Uterus (tissue), 4 donors: Measurements from ENCODE around the gene CREM. TPM values are rescaled to one million over a fixed set of nuclear protein-coding genes. Genes with fewer than 3 reads are reported as not detected.

ENCODE experiments used
- DNase-seq, 2 donors: peaks; one replicate each; pipeline ENCODE4 v3.0.0-alpha.2; 2019 to 2020
- H3K27ac ChIP-seq, 2 donors: fragments of 200-600 bp; sonication (generic); 1 replicate in 1 of 2; 2 replicates in 1 of 2; pipeline ENCODE4 v1.5.1; 2016 to 2018
- H3K27me3 ChIP-seq, 2 donors: fragments of 200-600 bp; sonication (generic); one replicate each; pipeline ENCODE4 v1.5.1; 2018 to 2019; ENCODE audit warnings: control low read depth in 1 of 2
- H3K36me3 ChIP-seq, 2 donors: fragments of 200-600 bp; sonication (generic); one replicate each; pipeline ENCODE4 v1.5.1; 2019; ENCODE audit warnings: control low read depth in 1 of 2
- H3K4me1 ChIP-seq, 2 donors: fragments of 200-600 bp; sonication (generic); one replicate each; pipeline ENCODE4 v1.5.1; 2018 to 2019; ENCODE audit warnings: control low read depth in 1 of 2
- H3K4me3 ChIP-seq, 2 donors: fragments of 200-600 bp; sonication (generic); 1 replicate in 1 of 2; 2 replicates in 1 of 2; pipeline ENCODE4 v1.5.1; 2018 to 2019; ENCODE audit warnings: mild to moderate bottlenecking in 1 of 2
- H3K9me3 ChIP-seq, 2 donors: fragments of 200-600 bp; sonication (generic); one replicate each; pipeline ENCODE4 v1.5.1; 2019; ENCODE audit warnings: control low read depth in 1 of 2
- POLR2A ChIP-seq, 2 donors: fragments of 450-650 bp; IDR thresholded peaks; one replicate each; pipeline ENCODE4 v1.6.1; 2016; ENCODE audit warnings: antibody characterized with exemption in 2 of 2, mild to moderate bottlenecking in 1 of 2, moderate library complexity in 1 of 2
- intact Hi-C: fragments of 100-400 bp; cut with DNase I; formaldehyde crosslinking; loops from one replicate; pipeline ENCODE4 v1.15.1; 2023; ENCODE audit warnings: low total_unique reads
- total RNA-seq, 4 donors: library from RNA; depleted of rRNA in 3 of 4; stranded (reverse); fragments of >200 nt in 3 of 4; gene quantifications; one replicate each; pipeline versions ENCODE4 v1.1.0 to v1.2.4, GENCODE V29; 2014 to 2023
- TF ChIP-seq, protein P1 (sequence below), 4 experiments: fragments of 200-600 bp in 2 of 4; fragments of 450-650 bp in 2 of 4; sonication (generic) in 2 of 4; IDR thresholded peaks; one replicate each; pipeline ENCODE4 v1.5.1; 2016 to 2019; ENCODE audit warnings: antibody characterized with exemption in 4 of 4, mild to moderate bottlenecking in 2 of 4, moderate library complexity in 1 of 4
- donor health status: DM: yes; HTN: yes; CAD: no.

CREM gene
- total RNA-seq, 4 donors from 2014 or later: 35.3 to 183 (median 57.0) TPM

GRCh38 chr10:35219292-35219691 is 92.6 kb downstream of the CREM start:
- Histone ChIP-seq H3K4me3 (no peak overlapping the region), H3K27me3 (no peaks in the 10 kb centered on the region), H3K36me3 (no peaks in the 10 kb centered on the region), H3K9me3 (no peaks in the 10 kb centered on the region), H3K4me1 (no peaks in the 10 kb centered on the region), H3K27ac (no peak overlapping the region)
- DNase-seq: no peak
- intact Hi-C loops: loop anchor here (5.0 kb wide), 1 partner anchor 97 kb away; no protein-coding TSS in a partner anchor
- TF ChIP-seq, protein P1, sequence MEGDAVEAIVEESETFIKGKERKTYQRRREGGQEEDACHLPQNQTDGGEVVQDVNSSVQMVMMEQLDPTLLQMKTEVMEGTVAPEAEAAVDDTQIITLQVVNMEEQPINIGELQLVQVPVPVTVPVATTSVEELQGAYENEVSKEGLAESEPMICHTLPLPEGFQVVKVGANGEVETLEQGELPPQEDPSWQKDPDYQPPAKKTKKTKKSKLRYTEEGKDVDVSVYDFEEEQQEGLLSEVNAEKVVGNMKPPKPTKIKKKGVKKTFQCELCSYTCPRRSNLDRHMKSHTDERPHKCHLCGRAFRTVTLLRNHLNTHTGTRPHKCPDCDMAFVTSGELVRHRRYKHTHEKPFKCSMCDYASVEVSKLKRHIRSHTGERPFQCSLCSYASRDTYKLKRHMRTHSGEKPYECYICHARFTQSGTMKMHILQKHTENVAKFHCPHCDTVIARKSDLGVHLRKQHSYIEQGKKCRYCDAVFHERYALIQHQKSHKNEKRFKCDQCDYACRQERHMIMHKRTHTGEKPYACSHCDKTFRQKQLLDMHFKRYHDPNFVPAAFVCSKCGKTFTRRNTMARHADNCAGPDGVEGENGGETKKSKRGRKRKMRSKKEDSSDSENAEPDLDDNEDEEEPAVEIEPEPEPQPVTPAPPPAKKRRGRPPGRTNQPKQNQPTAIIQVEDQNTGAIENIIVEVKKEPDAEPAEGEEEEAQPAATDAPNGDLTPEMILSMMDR (IDR thresholded peaks at IDR 0.05): no peak
- TF ChIP-seq POLR2A (IDR thresholded peaks at IDR 0.05): no peak

GRCh38 chr10:35219891-35220890 is 93.5 kb downstream of the CREM start:
- Histone ChIP-seq H3K4me1 (no peaks in the 10 kb centered on the region), H3K4me3 (no peak overlapping the region), H3K9me3 (no peaks in the 10 kb centered on the region), H3K36me3 (no peaks in the 10 kb centered on the region), H3K27ac (no peak overlapping the region), H3K27me3 (no peaks in the 10 kb centered on the region)
- intact Hi-C loops: loop anchor here (5.0 kb wide), 1 partner anchor 98 kb away; no protein-coding TSS in a partner anchor
- TF ChIP-seq POLR2A (IDR thresholded peaks at IDR 0.05): no peak
- TF ChIP-seq, protein P1 (IDR thresholded peaks at IDR 0.05): no peak
- DNase-seq: no peak

DNA sequence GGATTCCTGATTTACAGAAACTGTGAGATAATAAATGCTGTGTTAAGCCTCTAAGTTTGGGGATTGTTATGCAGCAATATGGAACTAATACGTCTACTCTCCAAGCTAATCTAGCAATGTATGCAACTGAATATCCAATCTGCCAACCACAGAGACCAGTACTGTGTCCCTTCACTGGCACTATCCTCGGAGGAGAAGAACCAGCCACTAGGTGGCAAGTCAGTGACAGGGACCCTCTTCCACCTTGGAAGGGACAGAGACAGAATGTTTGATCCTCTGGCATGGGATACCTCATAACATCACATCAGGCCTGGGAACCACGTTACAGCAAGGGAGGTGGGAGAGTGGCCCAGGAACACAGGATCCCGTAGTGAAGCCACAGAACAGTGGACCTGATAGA is 96.4 kb downstream of the CREM start:
- no peak for TF ChIP-seq POLR2A (IDR thresholded peaks at IDR 0.05)
- TF ChIP-seq, protein P1 (IDR thresholded peaks at IDR 0.05): no peak
- no peak overlapping the region for H3K27ac ChIP-seq
- H3K4me3 ChIP-seq: no peak overlapping the region
- no peaks in the 10 kb centered on the region for H3K27me3 ChIP-seq
- no peak for DNase-seq
- no peaks in the 10 kb centered on the region for H3K4me1 ChIP-seq
- no peaks in the 10 kb centered on the region for H3K36me3 ChIP-seq
- intact Hi-C loops: no loop called here
- H3K9me3 ChIP-seq: no peaks in the 10 kb centered on the region

DNA sequence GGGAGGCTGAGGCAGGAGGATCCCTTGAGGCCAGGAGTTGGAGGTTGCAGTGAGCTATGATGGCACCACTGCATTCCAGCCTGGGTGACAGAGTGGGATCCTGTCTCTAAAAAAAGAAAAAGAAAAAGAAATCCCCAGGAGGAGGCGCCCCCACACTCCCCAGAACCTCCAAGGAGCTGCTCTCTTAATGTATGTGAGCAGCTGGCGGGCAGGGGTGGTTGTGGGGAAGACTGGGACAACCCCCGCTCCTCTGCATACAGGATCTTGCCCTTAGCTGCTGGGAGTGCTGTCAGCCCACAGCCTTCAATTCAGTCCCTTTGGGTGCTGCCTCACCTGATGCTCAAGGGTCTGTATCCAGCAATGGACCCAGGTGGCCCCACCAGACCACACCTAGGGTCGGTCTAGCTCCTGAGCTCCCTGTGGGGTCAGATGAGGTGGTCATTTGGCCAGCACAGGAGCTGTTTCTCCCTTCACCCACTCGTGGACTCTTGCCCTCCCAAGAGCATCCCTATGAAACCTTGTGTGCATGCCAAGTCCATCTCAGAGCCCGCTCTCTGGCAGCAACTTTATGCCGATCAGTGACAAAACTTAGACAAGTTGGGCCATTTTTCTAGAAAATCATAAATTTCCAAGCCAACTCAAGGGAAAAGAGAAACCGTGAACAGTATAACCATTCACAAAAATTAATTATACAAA is 97.5 kb downstream of the CREM start:
- H3K36me3 ChIP-seq: no peaks in the 10 kb centered on the region
- intact Hi-C loops: no loop called here
- no peaks in the 10 kb centered on the region for H3K27me3 ChIP-seq
- TF ChIP-seq POLR2A (IDR thresholded peaks at IDR 0.05): no peak
- TF ChIP-seq, protein P1 (IDR thresholded peaks at IDR 0.05): no peak
- no peak overlapping the region for H3K4me3 ChIP-seq
- H3K9me3 ChIP-seq: no peaks in the 10 kb centered on the region
- no peaks in the 10 kb centered on the region for H3K4me1 ChIP-seq
- DNase-seq: no peak
- H3K27ac ChIP-seq: no peak overlapping the region

DNA sequence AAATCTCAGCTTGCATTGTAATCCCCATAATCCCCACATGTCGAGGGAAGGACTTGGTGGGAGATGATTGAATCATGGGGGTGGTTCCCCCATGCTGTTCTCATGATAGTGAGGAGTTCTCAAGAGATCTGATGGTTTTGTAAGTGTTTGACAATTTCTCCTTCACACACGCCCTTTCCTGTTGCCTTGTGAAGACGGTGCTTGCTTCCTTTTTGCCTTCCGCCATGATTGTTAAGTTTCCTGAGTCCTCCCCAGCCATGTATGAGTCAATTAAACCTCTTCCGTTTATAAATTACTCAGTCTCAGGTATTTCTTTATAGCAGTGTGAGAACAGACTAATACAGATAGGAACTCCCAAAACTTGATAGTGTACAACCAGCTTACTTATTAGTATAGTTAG is 98.6 kb downstream of the CREM start:
- Histone ChIP-seq H3K9me3 (no peaks in the 10 kb centered on the region), H3K27ac (no peak overlapping the region), H3K27me3 (no peaks in the 10 kb centered on the region), H3K4me1 (no peaks in the 10 kb centered on the region), H3K4me3 (no peak overlapping the region), H3K36me3 (no peaks in the 10 kb centered on the region)
- TF ChIP-seq, protein P1 (IDR thresholded peaks at IDR 0.05): no peak
- no peak for TF ChIP-seq POLR2A (IDR thresholded peaks at IDR 0.05)
- DNase-seq: no peak
- intact Hi-C loops: no loop called here
